OCI-LY1 (cell line): ENCODE data around the gene WDR45.

ENCODE experiments used
- H2AFZ ChIP-seq: fragments of 200-600 bp; sonication (generic), shearing (Covaris generic); 2 replicates; pipeline ENCODE4 v1.6.0; 2014; ENCODE audit warnings: antibody characterized with exemption, mild to moderate bottlenecking, low read length
- H3F3A ChIP-seq: fragments of 200-600 bp; sonication (generic), shearing (Covaris generic); 2 replicates; pipeline ENCODE4 v1.6.0; 2014; ENCODE audit warnings: mild to moderate bottlenecking, antibody characterized with exemption, low read length, moderate library complexity; ENCODE audit not compliant: insufficient read depth
- H3K27ac ChIP-seq: fragments of 200-600 bp; sonication (generic); 2 replicates; pipeline ENCODE4 v1.5.1; 2014; ENCODE audit warnings: low read length, mixed run types, mild to moderate bottlenecking, low read depth; ENCODE audit not compliant: poor library complexity, severe bottlenecking
- H3K27me3 ChIP-seq: fragments of 200-600 bp; sonication (generic); 2 replicates; pipeline ENCODE4 v1.6.0; 2014; ENCODE audit warnings: antibody characterized with exemption, mild to moderate bottlenecking, low read length, moderate library complexity; ENCODE audit not compliant: insufficient read depth
- H3K36me3 ChIP-seq: fragments of 200-600 bp; sonication (generic); 2 replicates; pipeline ENCODE4 v1.6.1; 2014; ENCODE audit warnings: mild to moderate bottlenecking, antibody characterized with exemption, low read length, moderate library complexity, mixed read lengths; ENCODE audit not compliant: insufficient read depth
- H3K4me1 ChIP-seq: fragments of 200-600 bp; sonication (generic); 2 replicates; pipeline ENCODE4 v1.5.1; 2014; ENCODE audit warnings: mild to moderate bottlenecking, low read length, moderate library complexity; ENCODE audit not compliant: insufficient read depth, severe bottlenecking
- H3K4me2 ChIP-seq: fragments of 200-600 bp; sonication (generic), shearing (Covaris generic); 2 replicates; pipeline ENCODE4 v1.6.1; 2014; ENCODE audit warnings: low read length
- H3K4me3 ChIP-seq: fragments of 200-600 bp; sonication (generic); 2 replicates; pipeline ENCODE4 v1.5.1; 2014; ENCODE audit warnings: low read length, low read depth, mild to moderate bottlenecking, mixed read lengths; ENCODE audit not compliant: poor library complexity, severe bottlenecking
- H3K79me2 ChIP-seq: fragments of 200-600 bp; shearing (Covaris generic); 2 replicates; pipeline ENCODE4 v1.6.1; 2016; ENCODE audit warnings: mixed run types, low read length, mixed read lengths; ENCODE audit not compliant: insufficient read depth
- H3K9ac ChIP-seq: fragments of 200-600 bp; sonication (generic), shearing (Covaris generic); 2 replicates; pipeline ENCODE4 v1.6.1; 2014; ENCODE audit warnings: mild to moderate bottlenecking, low read length, mixed read lengths
- H3K9me2 ChIP-seq: fragments of 200-600 bp; sonication (generic), shearing (Covaris generic); 2 replicates; pipeline ENCODE4 v1.6.1; 2014; ENCODE audit warnings: low read depth, mild to moderate bottlenecking, low read length, mixed read lengths
- H3K9me3 ChIP-seq: fragments of 200-600 bp; shearing (Covaris generic); 2 replicates; pipeline ENCODE4 v1.6.1; 2014; ENCODE audit warnings: low read length, mixed read lengths
- H4K20me1 ChIP-seq: fragments of 200-600 bp; sonication (generic), shearing (Covaris generic); 2 replicates; pipeline ENCODE4 v1.6.0; 2016; ENCODE audit warnings: mild to moderate bottlenecking, low read length; ENCODE audit not compliant: insufficient read depth
- EZH2 ChIP-seq: fragments of 200-600 bp; sonication (generic), shearing (Covaris generic); IDR thresholded peaks from 2 replicates; pipeline ENCODE4 v1.8.0; 2017; ENCODE audit warnings: borderline replicate concordance, mixed run types, mild to moderate bottlenecking, antibody characterized with exemption, low read length, moderate library complexity, mixed read lengths
- TF ChIP-seq, protein P1 (sequence below): fragments of 200-600 bp; sonication (generic), shearing (Covaris generic); IDR thresholded peaks from 2 replicates; pipeline ENCODE4 v1.5.1; 2017; ENCODE audit warnings: mild to moderate bottlenecking, antibody characterized with exemption, low read length, moderate library complexity, mixed read lengths

The WDR45 gene

DNA sequence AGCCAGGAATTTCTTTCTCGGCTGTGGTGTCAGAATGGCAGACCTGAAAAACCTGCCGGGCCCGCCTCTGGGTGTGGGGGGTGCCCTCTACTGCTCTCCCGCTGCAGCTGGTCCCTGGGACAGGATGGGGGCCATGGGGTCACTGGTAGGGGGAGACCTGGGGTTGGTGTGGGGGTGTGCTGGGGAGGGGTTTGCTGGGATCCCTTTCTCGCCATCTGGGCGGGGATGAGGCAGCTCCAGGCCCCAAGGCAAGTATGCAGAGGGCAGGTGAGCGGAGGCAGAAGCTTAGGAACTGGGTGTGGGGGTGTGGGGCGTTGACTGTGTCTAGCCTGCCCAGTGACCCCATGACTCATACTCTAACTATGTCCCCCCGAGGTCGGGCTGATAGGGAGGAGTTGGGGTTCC is 20.0 kb downstream of the WDR45 start:
- TF ChIP-seq EZH2: no peak
- TF ChIP-seq, protein P1, sequence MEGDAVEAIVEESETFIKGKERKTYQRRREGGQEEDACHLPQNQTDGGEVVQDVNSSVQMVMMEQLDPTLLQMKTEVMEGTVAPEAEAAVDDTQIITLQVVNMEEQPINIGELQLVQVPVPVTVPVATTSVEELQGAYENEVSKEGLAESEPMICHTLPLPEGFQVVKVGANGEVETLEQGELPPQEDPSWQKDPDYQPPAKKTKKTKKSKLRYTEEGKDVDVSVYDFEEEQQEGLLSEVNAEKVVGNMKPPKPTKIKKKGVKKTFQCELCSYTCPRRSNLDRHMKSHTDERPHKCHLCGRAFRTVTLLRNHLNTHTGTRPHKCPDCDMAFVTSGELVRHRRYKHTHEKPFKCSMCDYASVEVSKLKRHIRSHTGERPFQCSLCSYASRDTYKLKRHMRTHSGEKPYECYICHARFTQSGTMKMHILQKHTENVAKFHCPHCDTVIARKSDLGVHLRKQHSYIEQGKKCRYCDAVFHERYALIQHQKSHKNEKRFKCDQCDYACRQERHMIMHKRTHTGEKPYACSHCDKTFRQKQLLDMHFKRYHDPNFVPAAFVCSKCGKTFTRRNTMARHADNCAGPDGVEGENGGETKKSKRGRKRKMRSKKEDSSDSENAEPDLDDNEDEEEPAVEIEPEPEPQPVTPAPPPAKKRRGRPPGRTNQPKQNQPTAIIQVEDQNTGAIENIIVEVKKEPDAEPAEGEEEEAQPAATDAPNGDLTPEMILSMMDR: no peak
- H3K4me1 ChIP-seq: peaks cover 11% of the 10 kb centered on the region
- H3K27me3 ChIP-seq: no peaks in the 10 kb centered on the region
- H3K36me3 ChIP-seq: no peaks in the 10 kb centered on the region
- H3K27ac ChIP-seq: no peak overlapping the region
- H3K9me2 ChIP-seq: no peaks in the 10 kb centered on the region
- peak overlapping the region; percentile 37; the same call in 1 of the 2 replicates for H3K9ac ChIP-seq
- H3F3A ChIP-seq: no peaks in the 10 kb centered on the region
- H3K79me2 ChIP-seq: no peaks in the 10 kb centered on the region
- no peaks in the 10 kb centered on the region for H4K20me1 ChIP-seq
- no peak overlapping the region for H2AFZ ChIP-seq
- H3K9me3 ChIP-seq: no peaks in the 10 kb centered on the region
- peak overlapping the region; percentile 34; the same call in 1 of the 2 replicates for H3K4me2 ChIP-seq
- H3K4me3 ChIP-seq: peak overlapping the region; percentile 49

DNA sequence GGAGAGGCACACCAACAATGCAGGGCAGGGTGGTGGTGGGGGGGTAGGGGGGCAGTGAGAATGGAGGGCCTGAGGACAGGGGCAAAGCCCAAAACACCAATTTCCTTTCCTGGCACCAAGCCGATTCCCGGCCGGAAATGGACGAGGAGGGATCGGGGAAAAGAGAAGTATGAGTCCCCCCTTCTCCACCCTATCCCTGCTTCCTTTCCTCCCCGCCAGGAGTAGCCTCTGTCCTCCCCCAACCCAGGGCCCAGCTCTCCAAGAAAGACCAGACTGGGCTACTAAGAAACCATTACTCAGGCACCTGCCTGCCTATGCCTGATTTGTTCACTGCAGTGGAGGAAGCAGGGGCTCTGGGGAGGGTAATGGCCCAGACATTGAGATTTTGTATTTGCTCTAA is 20.5 kb downstream of the WDR45 start:
- no peaks in the 10 kb centered on the region for H3K9me2 ChIP-seq
- no peaks in the 10 kb centered on the region for H4K20me1 ChIP-seq
- H3F3A ChIP-seq: no peaks in the 10 kb centered on the region
- H3K79me2 ChIP-seq: no peaks in the 10 kb centered on the region
- H3K9ac ChIP-seq: peak overlapping the region; percentile 37; the same call in 1 of the 2 replicates
- no peak overlapping the region for H2AFZ ChIP-seq
- H3K4me1 ChIP-seq: peaks cover 15% of the 10 kb centered on the region
- no peaks in the 10 kb centered on the region for H3K36me3 ChIP-seq
- no peaks in the 10 kb centered on the region for H3K9me3 ChIP-seq
- H3K27me3 ChIP-seq: no peaks in the 10 kb centered on the region
- H3K4me2 ChIP-seq: peak overlapping the region; percentile 34; the same call in 1 of the 2 replicates
- H3K4me3 ChIP-seq: peak overlapping the region; percentile 49
- TF ChIP-seq, protein P1: no peak
- TF ChIP-seq EZH2: no peak
- H3K27ac ChIP-seq: no peak overlapping the region

DNA sequence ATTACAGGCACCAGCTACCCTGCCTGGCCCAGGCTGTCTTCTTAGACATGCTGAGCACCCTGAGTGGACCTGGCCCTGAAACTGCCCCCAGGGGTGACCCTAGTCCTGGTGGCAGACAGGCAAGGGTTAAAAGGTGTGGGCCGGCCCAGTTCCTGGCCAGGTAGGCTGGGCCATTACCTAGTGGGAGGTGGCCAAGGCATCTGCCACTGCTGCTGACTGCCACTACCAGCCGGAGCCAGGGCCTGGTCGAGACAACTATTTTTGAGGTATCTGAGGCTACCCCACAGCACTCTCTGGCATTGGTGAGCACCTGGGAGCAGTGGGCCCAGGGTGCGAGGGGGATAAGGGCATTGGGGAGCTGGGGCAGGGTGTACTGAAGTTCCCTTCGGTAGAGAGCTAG is 20.9 kb downstream of the WDR45 start, which contains the start of gene CCDC120:
CCDC120 (plus strand) TSS at position 206 of the 400 bp plus-strand sequence. CDS start 3,043 bp downstream, outside the sequence.
- H3K79me2 ChIP-seq: no peaks in the 10 kb centered on the region
- H3K4me1 ChIP-seq: peaks cover 19% of the 10 kb centered on the region
- no peaks in the 10 kb centered on the region for H4K20me1 ChIP-seq
- no peaks in the 10 kb centered on the region for H3F3A ChIP-seq
- no peaks in the 10 kb centered on the region for H3K9me3 ChIP-seq
- no peaks in the 10 kb centered on the region for H3K36me3 ChIP-seq
- no peaks in the 10 kb centered on the region for H3K9me2 ChIP-seq
- H3K4me2 ChIP-seq: peak within 1 kb of the TSS; percentile 34; the same call in 1 of the 2 replicates
- TF ChIP-seq, protein P1: no peak
- no peak for TF ChIP-seq EZH2
- H3K4me3 ChIP-seq: peak within 1 kb of the TSS; percentile 49
- peak within 1 kb of the TSS; percentile 37; the same call in 1 of the 2 replicates for H3K9ac ChIP-seq
- H3K27me3 ChIP-seq: no peaks in the 10 kb centered on the region
- no peak within 1 kb of the TSS for H2AFZ ChIP-seq
- H3K27ac ChIP-seq: no peak within 1 kb of the TSS
